ENCODE measurements around the gene CRYL1.
A peak's percentile ranks its signal among the peaks of the same experiment; 100 is the strongest.

CRYL1 gene

GRCh38 chr13:20389696-20390525, 135.7 kb downstream of the CRYL1 start:
- Histone ChIP-seq H3K36me3 (ENCODE audit: control insufficient read depth, insufficient read depth, low read length) (no peaks in the 10 kb centered on the region), H3K4me1 (ENCODE audit: control insufficient read depth, insufficient read depth, low read length, poor library complexity, severe bottlenecking) (peaks cover 15% of the 10 kb centered on the region), H3K4me3 (ENCODE audit: extremely low read depth, insufficient read depth, low read length, poor library complexity, severe bottlenecking) (no peak overlapping the region), H3K9me3 (ENCODE audit: control insufficient read depth, low read length) (no peaks in the 10 kb centered on the region), H3K27ac (ENCODE audit: low read depth, low read length, severe bottlenecking) (peak overlapping the region; percentile 81)
- 83 to 84% methylated on average over 8 to 10 of the region's 13 CpGs for WGBS, 2 experiments (ENCODE audit: insufficient coverage in 2 of 2)

GRCh38 chr13:20388184-20388583, 137.5 kb downstream of the CRYL1 start:
- Histone ChIP-seq H3K36me3 (ENCODE audit: control insufficient read depth, insufficient read depth, low read length) (no peaks in the 10 kb centered on the region), H3K27ac (ENCODE audit: low read depth, low read length, severe bottlenecking) (no peak overlapping the region), H3K9me3 (ENCODE audit: control insufficient read depth, low read length) (no peaks in the 10 kb centered on the region), H3K4me3 (ENCODE audit: extremely low read depth, insufficient read depth, low read length, poor library complexity, severe bottlenecking) (no peak overlapping the region), H3K4me1 (ENCODE audit: control insufficient read depth, insufficient read depth, low read length, poor library complexity, severe bottlenecking) (peaks cover 15% of the 10 kb centered on the region)
- WGBS, 2 experiments (ENCODE audit: insufficient coverage in 2 of 2): 87 to 100% methylated on average over 2 of the region's 2 CpGs

- H3K4me3 ChIP-seq (ENCODE audit: extremely low read depth, insufficient read depth, low read length, poor library complexity, severe bottlenecking): no peak overlapping the region
- no peak overlapping the region for H3K27ac ChIP-seq (ENCODE audit: low read depth, low read length, severe bottlenecking)
- H3K36me3 ChIP-seq (ENCODE audit: control insufficient read depth, insufficient read depth, low read length): no peaks in the 10 kb centered on the region
- peaks cover 15% of the 10 kb centered on the region for H3K4me1 ChIP-seq (ENCODE audit: control insufficient read depth, insufficient read depth, low read length, poor library complexity, severe bottlenecking)
- 78 to 81% methylated on average over 7 of the region's 8 CpGs for WGBS, 2 experiments (ENCODE audit: insufficient coverage in 2 of 2)
- no peaks in the 10 kb centered on the region for H3K9me3 ChIP-seq (ENCODE audit: control insufficient read depth, low read length)
These were observed 138.2 kb downstream of the CRYL1 start for GRCh38 chr13:20387441-20387971.

GRCh38 chr13:20387006-20387405, 138.7 kb downstream of the CRYL1 start:
- peaks cover 15% of the 10 kb centered on the region for H3K4me1 ChIP-seq (ENCODE audit: control insufficient read depth, insufficient read depth, low read length, poor library complexity, severe bottlenecking)
- WGBS, 2 experiments (ENCODE audit: insufficient coverage in 2 of 2): 93 to 97% methylated on average over 5 of the region's 5 CpGs
- H3K9me3 ChIP-seq (ENCODE audit: control insufficient read depth, low read length): no peaks in the 10 kb centered on the region
- no peaks in the 10 kb centered on the region for H3K36me3 ChIP-seq (ENCODE audit: control insufficient read depth, insufficient read depth, low read length)
- no peak overlapping the region for H3K27ac ChIP-seq (ENCODE audit: low read depth, low read length, severe bottlenecking)
- H3K4me3 ChIP-seq (ENCODE audit: extremely low read depth, insufficient read depth, low read length, poor library complexity, severe bottlenecking): no peak overlapping the region

- Histone ChIP-seq H3K36me3 (ENCODE audit: control insufficient read depth, insufficient read depth, low read length) (no peaks in the 10 kb centered on the region), H3K4me1 (ENCODE audit: control insufficient read depth, insufficient read depth, low read length, poor library complexity, severe bottlenecking) (peaks cover 3% of the 10 kb centered on the region), H3K4me3 (ENCODE audit: extremely low read depth, insufficient read depth, low read length, poor library complexity, severe bottlenecking) (no peak overlapping the region), H3K27ac (ENCODE audit: low read depth, low read length, severe bottlenecking) (no peak overlapping the region), H3K9me3 (ENCODE audit: control insufficient read depth, low read length) (no peaks in the 10 kb centered on the region)
- WGBS, 2 experiments (ENCODE audit: insufficient coverage in 2 of 2): no CpG with 5 or more reads among the region's 2 CpGs
These were observed 142.6 kb downstream of the CRYL1 start for GRCh38 chr13:20383058-20383457.

- Histone ChIP-seq H3K27ac (ENCODE audit: low read depth, low read length, severe bottlenecking) (peak overlapping the region; percentile 48), H3K36me3 (ENCODE audit: control insufficient read depth, insufficient read depth, low read length) (no peaks in the 10 kb centered on the region), H3K4me3 (ENCODE audit: extremely low read depth, insufficient read depth, low read length, poor library complexity, severe bottlenecking) (no peak overlapping the region), H3K9me3 (ENCODE audit: control insufficient read depth, low read length) (no peaks in the 10 kb centered on the region), H3K4me1 (ENCODE audit: control insufficient read depth, insufficient read depth, low read length, poor library complexity, severe bottlenecking) (peaks cover 3% of the 10 kb centered on the region)
- WGBS, 2 experiments (ENCODE audit: insufficient coverage in 2 of 2): 44 to 73% methylated on average over 2 of the region's 3 CpGs
These were observed 144.3 kb downstream of the CRYL1 start for GRCh38 chr13:20381401-20381800.

GRCh38 chr13:20378721-20379120, 146.9 kb downstream of the CRYL1 start:
- Histone ChIP-seq H3K36me3 (ENCODE audit: control insufficient read depth, insufficient read depth, low read length) (no peaks in the 10 kb centered on the region), H3K27ac (ENCODE audit: low read depth, low read length, severe bottlenecking) (no peak overlapping the region), H3K4me1 (ENCODE audit: control insufficient read depth, insufficient read depth, low read length, poor library complexity, severe bottlenecking) (peaks cover 3% of the 10 kb centered on the region), H3K4me3 (ENCODE audit: extremely low read depth, insufficient read depth, low read length, poor library complexity, severe bottlenecking) (no peak overlapping the region), H3K9me3 (ENCODE audit: control insufficient read depth, low read length) (no peaks in the 10 kb centered on the region)
- WGBS, 2 experiments (ENCODE audit: insufficient coverage in 2 of 2): 83 to 87% methylated on average over 5 to 6 of the region's 6 CpGs

- WGBS, 2 experiments (ENCODE audit: insufficient coverage in 2 of 2): 88 to 92% methylated on average over 6 of the region's 6 CpGs
- Histone ChIP-seq H3K4me3 (ENCODE audit: extremely low read depth, insufficient read depth, low read length, poor library complexity, severe bottlenecking) (no peak overlapping the region), H3K27ac (ENCODE audit: low read depth, low read length, severe bottlenecking) (no peak overlapping the region)
These were observed 147.9 kb downstream of the CRYL1 start for GRCh38 chr13:20377720-20378119.

GRCh38 chr13:20375871-20376270, 149.8 kb downstream of the CRYL1 start:
- Histone ChIP-seq H3K27ac (ENCODE audit: low read depth, low read length, severe bottlenecking) (no peak overlapping the region), H3K4me1 (ENCODE audit: control insufficient read depth, insufficient read depth, low read length, poor library complexity, severe bottlenecking) (peaks cover 6% of the 10 kb centered on the region), H3K4me3 (ENCODE audit: extremely low read depth, insufficient read depth, low read length, poor library complexity, severe bottlenecking) (no peak overlapping the region), H3K36me3 (ENCODE audit: control insufficient read depth, insufficient read depth, low read length) (no peaks in the 10 kb centered on the region), H3K9me3 (ENCODE audit: control insufficient read depth, low read length) (no peaks in the 10 kb centered on the region)
- WGBS, 2 experiments (ENCODE audit: insufficient coverage in 2 of 2): 91 to 96% methylated on average over 5 to 6 of the region's 6 CpGs

More at GRCh38 chr13:20377720-20378119, 147.9 kb downstream of the CRYL1 start:
- no peaks in the 10 kb centered on the region for H3K36me3 ChIP-seq (ENCODE audit: control insufficient read depth, insufficient read depth, low read length)
- H3K4me1 ChIP-seq (ENCODE audit: control insufficient read depth, insufficient read depth, low read length, poor library complexity, severe bottlenecking): peaks cover 3% of the 10 kb centered on the region
- no peaks in the 10 kb centered on the region for H3K9me3 ChIP-seq (ENCODE audit: control insufficient read depth, low read length)

- Histone ChIP-seq H3K4me1 (ENCODE audit: control insufficient read depth, insufficient read depth, low read length, poor library complexity, severe bottlenecking) (peaks cover 6% of the 10 kb centered on the region), H3K36me3 (ENCODE audit: control insufficient read depth, insufficient read depth, low read length) (no peaks in the 10 kb centered on the region)
These were observed 151.8 kb downstream of the CRYL1 start for GRCh38 chr13:20373861-20374260.

GRCh38 chr13:20371825-20372224, 153.8 kb downstream of the CRYL1 start:
- peaks cover 6% of the 10 kb centered on the region for H3K4me1 ChIP-seq (ENCODE audit: control insufficient read depth, insufficient read depth, low read length, poor library complexity, severe bottlenecking)
- WGBS, 2 experiments (ENCODE audit: insufficient coverage in 2 of 2): 95 to 100% methylated on average over 2 to 3 of the region's 4 CpGs
- H3K36me3 ChIP-seq (ENCODE audit: control insufficient read depth, insufficient read depth, low read length): no peaks in the 10 kb centered on the region
- no peaks in the 10 kb centered on the region for H3K9me3 ChIP-seq (ENCODE audit: control insufficient read depth, low read length)
- H3K4me3 ChIP-seq (ENCODE audit: extremely low read depth, insufficient read depth, low read length, poor library complexity, severe bottlenecking): no peak overlapping the region
- H3K27ac ChIP-seq (ENCODE audit: low read depth, low read length, severe bottlenecking): no peak overlapping the region

More at GRCh38 chr13:20373861-20374260, 151.8 kb downstream of the CRYL1 start:
- Histone ChIP-seq H3K9me3 (ENCODE audit: control insufficient read depth, low read length) (no peaks in the 10 kb centered on the region), H3K27ac (ENCODE audit: low read depth, low read length, severe bottlenecking) (no peak overlapping the region), H3K4me3 (ENCODE audit: extremely low read depth, insufficient read depth, low read length, poor library complexity, severe bottlenecking) (no peak overlapping the region)

All from mesodermal cell (in vitro differentiated cells).